Measurements from ENCODE around the gene NUDT19.
"Not testable (repeated sequence)": the region's sequence is repeated elsewhere in the genome, so short reads cannot be mapped to it uniquely, and the experiment has no call there.

DNA sequence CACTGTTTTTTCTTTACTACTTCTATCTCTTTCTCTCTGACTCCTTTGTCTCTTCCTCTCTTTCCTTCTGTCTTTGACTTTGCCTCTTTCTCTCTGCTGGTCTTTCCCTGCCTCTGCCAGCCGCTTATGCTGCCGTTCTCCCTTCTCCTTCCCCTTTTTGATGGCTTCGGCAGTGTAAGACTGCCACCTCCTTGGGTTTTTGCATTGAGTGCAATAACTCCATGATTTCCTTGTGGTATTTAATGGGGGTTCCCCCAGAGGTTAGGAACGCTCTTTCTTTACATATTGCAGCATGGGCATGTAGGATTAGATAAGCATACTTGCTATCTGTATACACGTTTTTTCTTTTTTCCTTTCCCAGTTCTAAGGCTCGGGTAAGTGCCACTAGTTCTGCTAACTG is 3.9 kb downstream of the NUDT19 start:
- TF ChIP-seq CEBPB (IDR thresholded peaks at IDR 0.05; ENCODE audit: low read depth); EZH2 (IDR thresholded peaks at IDR 0.05): not testable (repeated sequence)
